GM21515 (cell line): ENCODE measurements around the gene LATS2.
"Not testable (repeated sequence)": the region's sequence is repeated elsewhere in the genome, so short reads cannot be mapped to it uniquely, and the experiment has no call there.

Source experiments
- ATAC-seq: cut with Tn5 transposase; IDR thresholded peaks from one replicate; pipeline ENCODE4 v1.9.1; 2021; ENCODE audit not compliant: unreplicated experiment

The LATS2 gene

GRCh38 chr13:20968745-20969144 lies 92.6 kb downstream of the LATS2 start:
- no peak for ATAC-seq

- no peak for ATAC-seq
These were observed 94.0 kb downstream of the LATS2 start for GRCh38 chr13:20967340-20967739.

- ATAC-seq: no peak
These were observed 96.5 kb downstream of the LATS2 start for GRCh38 chr13:20964904-20965303.

- not testable (repeated sequence) for ATAC-seq
These were observed 99.7 kb downstream of the LATS2 start for GRCh38 chr13:20961663-20962062.

- no peak for ATAC-seq
These were observed 100.6 kb downstream of the LATS2 start for GRCh38 chr13:20960663-20961309.

- not testable (repeated sequence) for ATAC-seq
These were observed 104.3 kb downstream of the LATS2 start for GRCh38 chr13:20957049-20957620.

- ATAC-seq: no peak
These were observed 105.9 kb downstream of the LATS2 start for GRCh38 chr13:20955496-20955895.

GRCh38 chr13:20953245-20953931 lies 108.0 kb downstream of the LATS2 start:
- no peak for ATAC-seq

GRCh38 chr13:20952838-20953237 lies 108.5 kb downstream of the LATS2 start:
- no peak for ATAC-seq

- ATAC-seq: not testable (repeated sequence)
These were observed 113.4 kb downstream of the LATS2 start for GRCh38 chr13:20948001-20948400.

GRCh38 chr13:20945952-20946383 lies 115.4 kb downstream of the LATS2 start:
- ATAC-seq: no peak

GRCh38 chr13:20942938-20943559 lies 118.3 kb downstream of the LATS2 start:
- ATAC-seq: no peak

- ATAC-seq: not testable (repeated sequence)
These were observed 120.9 kb downstream of the LATS2 start for GRCh38 chr13:20940511-20940910.

- ATAC-seq: no peak
These were observed 121.3 kb downstream of the LATS2 start for GRCh38 chr13:20940083-20940482.

- no peak for ATAC-seq
These were observed 121.7 kb downstream of the LATS2 start for GRCh38 chr13:20939662-20940061.

- no peak for ATAC-seq
These were observed 123.1 kb downstream of the LATS2 start for GRCh38 chr13:20938302-20938701.

- no peak for ATAC-seq
These were observed 133.7 kb downstream of the LATS2 start for GRCh38 chr13:20927596-20928257.

GRCh38 chr13:20925395-20925790 lies 136.0 kb downstream of the LATS2 start:
- not testable (repeated sequence) for ATAC-seq

GRCh38 chr13:20924758-20925394 lies 136.5 kb downstream of the LATS2 start:
- ATAC-seq: no peak

GRCh38 chr13:20923272-20923671 lies 138.1 kb downstream of the LATS2 start:
- ATAC-seq: no peak
